NB4 (cell line): ENCODE data around the gene GALNT17.

Experiments used
- MYC ChIP-seq: IDR thresholded peaks from 2 replicates; pipeline ENCODE4 v1.6.1; 2011; ENCODE audit warnings: low read depth, low read length
- POLR2A ChIP-seq: IDR thresholded peaks from 2 replicates; pipeline ENCODE4 v1.6.1; 2011; ENCODE audit warnings: mild to moderate bottlenecking; ENCODE audit not compliant: insufficient read length; ENCODE audit errors: extremely low read depth
- TF ChIP-seq, protein P1 (sequence below): IDR thresholded peaks from 2 replicates; pipeline ENCODE4 v1.6.1; 2011; ENCODE audit warnings: low read depth, low read length
- TF ChIP-seq, protein P2 (sequence below): IDR thresholded peaks from one replicate; pipeline ENCODE4 v1.5.1; 2012; ENCODE audit warnings: low read depth, low read length

DNA sequence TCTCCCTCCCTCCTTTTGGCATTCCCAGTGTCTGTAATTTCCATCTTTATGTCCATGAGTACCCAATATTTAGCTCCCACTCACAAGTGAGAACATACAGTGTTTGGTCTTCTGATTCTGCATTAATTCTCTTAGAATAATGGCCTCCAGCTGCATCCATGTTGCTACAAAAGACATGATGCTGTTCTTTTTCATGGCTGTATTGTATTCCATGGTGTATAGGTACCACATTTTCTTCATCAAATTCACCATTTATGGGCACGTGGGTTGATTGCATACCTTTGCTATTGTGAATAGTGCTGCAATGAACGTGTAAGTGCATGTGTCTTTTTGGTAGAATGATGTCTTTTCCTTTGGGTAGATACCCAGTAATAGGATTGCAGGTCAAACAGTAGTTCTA lies 576.8 kb downstream of the GALNT17 start:
- TF ChIP-seq, protein P1, sequence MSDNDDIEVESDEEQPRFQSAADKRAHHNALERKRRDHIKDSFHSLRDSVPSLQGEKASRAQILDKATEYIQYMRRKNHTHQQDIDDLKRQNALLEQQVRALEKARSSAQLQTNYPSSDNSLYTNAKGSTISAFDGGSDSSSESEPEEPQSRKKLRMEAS, result no peak
- TF ChIP-seq, protein P2, sequence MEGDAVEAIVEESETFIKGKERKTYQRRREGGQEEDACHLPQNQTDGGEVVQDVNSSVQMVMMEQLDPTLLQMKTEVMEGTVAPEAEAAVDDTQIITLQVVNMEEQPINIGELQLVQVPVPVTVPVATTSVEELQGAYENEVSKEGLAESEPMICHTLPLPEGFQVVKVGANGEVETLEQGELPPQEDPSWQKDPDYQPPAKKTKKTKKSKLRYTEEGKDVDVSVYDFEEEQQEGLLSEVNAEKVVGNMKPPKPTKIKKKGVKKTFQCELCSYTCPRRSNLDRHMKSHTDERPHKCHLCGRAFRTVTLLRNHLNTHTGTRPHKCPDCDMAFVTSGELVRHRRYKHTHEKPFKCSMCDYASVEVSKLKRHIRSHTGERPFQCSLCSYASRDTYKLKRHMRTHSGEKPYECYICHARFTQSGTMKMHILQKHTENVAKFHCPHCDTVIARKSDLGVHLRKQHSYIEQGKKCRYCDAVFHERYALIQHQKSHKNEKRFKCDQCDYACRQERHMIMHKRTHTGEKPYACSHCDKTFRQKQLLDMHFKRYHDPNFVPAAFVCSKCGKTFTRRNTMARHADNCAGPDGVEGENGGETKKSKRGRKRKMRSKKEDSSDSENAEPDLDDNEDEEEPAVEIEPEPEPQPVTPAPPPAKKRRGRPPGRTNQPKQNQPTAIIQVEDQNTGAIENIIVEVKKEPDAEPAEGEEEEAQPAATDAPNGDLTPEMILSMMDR, result no peak
- TF ChIP-seq POLR2A (no peak), MYC (no peak)
